ENCODE results near the gene TLR10.

TLR10 gene, protein sequence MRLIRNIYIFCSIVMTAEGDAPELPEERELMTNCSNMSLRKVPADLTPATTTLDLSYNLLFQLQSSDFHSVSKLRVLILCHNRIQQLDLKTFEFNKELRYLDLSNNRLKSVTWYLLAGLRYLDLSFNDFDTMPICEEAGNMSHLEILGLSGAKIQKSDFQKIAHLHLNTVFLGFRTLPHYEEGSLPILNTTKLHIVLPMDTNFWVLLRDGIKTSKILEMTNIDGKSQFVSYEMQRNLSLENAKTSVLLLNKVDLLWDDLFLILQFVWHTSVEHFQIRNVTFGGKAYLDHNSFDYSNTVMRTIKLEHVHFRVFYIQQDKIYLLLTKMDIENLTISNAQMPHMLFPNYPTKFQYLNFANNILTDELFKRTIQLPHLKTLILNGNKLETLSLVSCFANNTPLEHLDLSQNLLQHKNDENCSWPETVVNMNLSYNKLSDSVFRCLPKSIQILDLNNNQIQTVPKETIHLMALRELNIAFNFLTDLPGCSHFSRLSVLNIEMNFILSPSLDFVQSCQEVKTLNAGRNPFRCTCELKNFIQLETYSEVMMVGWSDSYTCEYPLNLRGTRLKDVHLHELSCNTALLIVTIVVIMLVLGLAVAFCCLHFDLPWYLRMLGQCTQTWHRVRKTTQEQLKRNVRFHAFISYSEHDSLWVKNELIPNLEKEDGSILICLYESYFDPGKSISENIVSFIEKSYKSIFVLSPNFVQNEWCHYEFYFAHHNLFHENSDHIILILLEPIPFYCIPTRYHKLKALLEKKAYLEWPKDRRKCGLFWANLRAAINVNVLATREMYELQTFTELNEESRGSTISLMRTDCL

DNA sequence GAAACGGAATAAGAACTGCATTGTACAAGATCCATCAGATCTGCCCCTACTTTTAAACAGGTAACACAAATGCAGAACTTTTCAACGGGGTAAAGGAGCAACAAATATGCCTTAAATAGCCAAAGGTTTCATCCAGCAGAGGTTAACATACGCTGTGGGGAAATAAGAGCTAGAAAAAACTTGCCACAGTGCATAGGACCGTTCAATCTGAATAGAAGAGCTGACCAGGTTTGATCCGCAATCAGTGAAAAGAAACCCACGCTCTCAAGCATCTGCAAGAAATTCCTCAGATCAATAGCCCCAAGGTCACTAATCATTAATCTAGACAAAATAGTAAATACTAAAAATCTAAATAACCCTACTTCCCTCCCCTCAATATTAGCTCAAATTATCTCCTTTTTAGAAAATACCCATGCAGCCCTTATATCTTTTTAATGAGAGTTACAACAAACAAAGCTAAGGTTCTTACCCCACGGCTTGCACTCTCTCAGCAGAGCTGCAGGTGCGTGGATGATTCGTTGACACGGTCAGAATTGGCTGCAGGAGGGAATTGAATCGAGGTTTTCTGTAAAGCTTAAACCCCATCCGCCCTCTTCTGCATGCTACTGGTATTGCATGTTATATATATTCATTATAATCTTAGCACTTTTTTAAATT lies at the start of gene TLR10:
Gene TLR10 (minus strand): TSS at position 539 of the 657 bp plus-strand sequence. CDS start 7,400 bp downstream, outside the sequence.
- H2AFZ ChIP-seq (ENCODE audit: low read depth), result no peak within 1 kb of the TSS
- H3K4me2 ChIP-seq, result no peak within 1 kb of the TSS
- no peak within 1 kb of the TSS for H3K27ac ChIP-seq
- TF ChIP-seq, protein P1, sequence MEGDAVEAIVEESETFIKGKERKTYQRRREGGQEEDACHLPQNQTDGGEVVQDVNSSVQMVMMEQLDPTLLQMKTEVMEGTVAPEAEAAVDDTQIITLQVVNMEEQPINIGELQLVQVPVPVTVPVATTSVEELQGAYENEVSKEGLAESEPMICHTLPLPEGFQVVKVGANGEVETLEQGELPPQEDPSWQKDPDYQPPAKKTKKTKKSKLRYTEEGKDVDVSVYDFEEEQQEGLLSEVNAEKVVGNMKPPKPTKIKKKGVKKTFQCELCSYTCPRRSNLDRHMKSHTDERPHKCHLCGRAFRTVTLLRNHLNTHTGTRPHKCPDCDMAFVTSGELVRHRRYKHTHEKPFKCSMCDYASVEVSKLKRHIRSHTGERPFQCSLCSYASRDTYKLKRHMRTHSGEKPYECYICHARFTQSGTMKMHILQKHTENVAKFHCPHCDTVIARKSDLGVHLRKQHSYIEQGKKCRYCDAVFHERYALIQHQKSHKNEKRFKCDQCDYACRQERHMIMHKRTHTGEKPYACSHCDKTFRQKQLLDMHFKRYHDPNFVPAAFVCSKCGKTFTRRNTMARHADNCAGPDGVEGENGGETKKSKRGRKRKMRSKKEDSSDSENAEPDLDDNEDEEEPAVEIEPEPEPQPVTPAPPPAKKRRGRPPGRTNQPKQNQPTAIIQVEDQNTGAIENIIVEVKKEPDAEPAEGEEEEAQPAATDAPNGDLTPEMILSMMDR (conservative IDR thresholded peaks at IDR 0.05; ENCODE audit: low read depth, low read length), result peak; percentile 16; the same call in 1 of the 2 replicates
- no peaks in the 10 kb centered on the region for H3K36me3 ChIP-seq (ENCODE audit: insufficient read depth)
- no peaks in the 10 kb centered on the region for H3K79me2 ChIP-seq (ENCODE audit: insufficient read depth, low read depth)
- no peaks in the 10 kb centered on the region for H3K4me1 ChIP-seq (ENCODE audit: low read depth, poor library complexity, severe bottlenecking)
- H3K9ac ChIP-seq, result no peak within 1 kb of the TSS
- H4K20me1 ChIP-seq (ENCODE audit: insufficient read depth), result no peaks in the 10 kb centered on the region
- no peak within 1 kb of the TSS for H3K4me3 ChIP-seq (IDR thresholded peaks at IDR 0.05; ENCODE audit: insufficient read depth, low read depth, low read length)
- H3K27me3 ChIP-seq (ENCODE audit: insufficient read depth, low read depth), result no peaks in the 10 kb centered on the region

DNA sequence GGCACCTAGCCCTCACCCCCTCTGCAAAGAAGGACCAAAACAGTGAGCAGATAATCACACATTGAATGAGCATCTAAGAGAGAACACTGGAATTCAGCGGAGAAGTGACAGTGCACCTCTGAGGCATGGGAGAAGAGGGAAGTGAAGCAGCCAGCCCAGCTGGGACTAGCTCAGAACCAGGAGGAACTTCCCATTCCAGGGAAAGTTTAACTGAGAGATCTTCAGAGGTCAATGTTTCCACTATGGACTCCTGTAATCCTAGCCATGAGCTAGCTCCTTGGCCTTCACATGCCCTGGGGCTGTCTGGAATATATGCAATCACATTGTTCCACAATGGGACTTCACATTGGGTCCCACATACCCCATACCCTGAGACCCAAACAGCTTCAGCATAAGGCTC lies 49.4 kb upstream of the TLR10 start:
- no peak overlapping the region for H3K9ac ChIP-seq
- H3K4me1 ChIP-seq (ENCODE audit: low read depth, poor library complexity, severe bottlenecking), result no peaks in the 10 kb centered on the region
- H3K27me3 ChIP-seq (ENCODE audit: insufficient read depth, low read depth), result no peaks in the 10 kb centered on the region
- TF ChIP-seq, protein P1 (conservative IDR thresholded peaks at IDR 0.05; ENCODE audit: low read depth, low read length), result no peak
- H3K4me2 ChIP-seq, result no peak overlapping the region
- no peaks in the 10 kb centered on the region for H3K36me3 ChIP-seq (ENCODE audit: insufficient read depth)
- H3K79me2 ChIP-seq (ENCODE audit: insufficient read depth, low read depth), result no peaks in the 10 kb centered on the region
- no peaks in the 10 kb centered on the region for H4K20me1 ChIP-seq (ENCODE audit: insufficient read depth)
- H3K27ac ChIP-seq, result no peak overlapping the region
- no peak overlapping the region for H2AFZ ChIP-seq (ENCODE audit: low read depth)
- no peak overlapping the region for H3K4me3 ChIP-seq (IDR thresholded peaks at IDR 0.05; ENCODE audit: insufficient read depth, low read depth, low read length)

DNA sequence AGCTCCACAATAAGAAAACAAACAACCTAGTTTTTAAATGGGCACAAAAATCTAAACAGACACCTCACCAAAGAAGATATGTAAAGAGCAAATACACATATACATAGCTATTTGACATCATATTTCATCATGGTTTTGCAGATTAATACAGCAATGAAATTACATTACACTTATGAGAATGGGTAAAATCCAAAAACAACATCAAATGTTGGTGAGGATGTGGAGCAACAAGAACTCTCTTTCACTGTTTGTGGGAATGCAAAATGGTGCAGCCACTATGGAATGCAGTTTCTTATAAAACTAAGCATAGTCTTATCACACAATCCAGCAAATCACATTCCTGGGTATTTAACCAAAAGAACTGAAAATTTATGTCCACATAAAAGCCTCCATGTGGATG lies 48.9 kb upstream of the TLR10 start:
- Histone ChIP-seq H3K4me3 (IDR thresholded peaks at IDR 0.05; ENCODE audit: insufficient read depth, low read depth, low read length) (no peak overlapping the region), H3K9ac (no peak overlapping the region), H3K27me3 (ENCODE audit: insufficient read depth, low read depth) (no peaks in the 10 kb centered on the region), H3K27ac (no peak overlapping the region), H3K4me1 (ENCODE audit: low read depth, poor library complexity, severe bottlenecking) (no peaks in the 10 kb centered on the region), H3K36me3 (ENCODE audit: insufficient read depth) (no peaks in the 10 kb centered on the region), H2AFZ (ENCODE audit: low read depth) (no peak overlapping the region), H3K79me2 (ENCODE audit: insufficient read depth, low read depth) (no peaks in the 10 kb centered on the region), H4K20me1 (ENCODE audit: insufficient read depth) (no peaks in the 10 kb centered on the region), H3K4me2 (no peak overlapping the region)
- TF ChIP-seq, protein P1 (conservative IDR thresholded peaks at IDR 0.05; ENCODE audit: low read depth, low read length), result no peak

DNA sequence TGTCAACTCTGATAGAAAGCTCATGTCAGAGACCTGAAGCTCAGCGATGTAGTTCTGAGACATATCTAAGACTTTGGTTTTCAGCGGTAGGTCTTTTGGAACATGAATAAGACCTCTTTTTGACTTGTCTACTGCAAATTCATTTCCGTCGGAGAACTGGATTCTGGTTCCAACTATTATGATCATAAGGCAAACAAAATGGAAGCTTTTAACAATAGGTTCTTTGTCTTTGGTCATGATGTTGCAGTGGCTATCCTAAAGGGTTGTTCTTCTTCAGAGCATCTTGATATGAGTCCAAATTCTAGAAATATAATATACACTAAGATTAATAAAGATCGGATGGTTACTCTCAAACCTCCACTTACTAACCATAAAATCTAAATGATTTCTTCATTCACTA lies 46.4 kb upstream of the TLR10 start:
- Histone ChIP-seq H3K27me3 (ENCODE audit: insufficient read depth, low read depth) (no peaks in the 10 kb centered on the region), H3K79me2 (ENCODE audit: insufficient read depth, low read depth) (no peaks in the 10 kb centered on the region), H3K9ac (no peak overlapping the region), H2AFZ (ENCODE audit: low read depth) (no peak overlapping the region), H3K36me3 (ENCODE audit: insufficient read depth) (no peaks in the 10 kb centered on the region), H3K4me3 (IDR thresholded peaks at IDR 0.05; ENCODE audit: insufficient read depth, low read depth, low read length) (no peak overlapping the region), H3K4me1 (ENCODE audit: low read depth, poor library complexity, severe bottlenecking) (no peaks in the 10 kb centered on the region), H3K27ac (no peak overlapping the region), H4K20me1 (ENCODE audit: insufficient read depth) (no peaks in the 10 kb centered on the region), H3K4me2 (no peak overlapping the region)
- TF ChIP-seq, protein P1 (conservative IDR thresholded peaks at IDR 0.05; ENCODE audit: low read depth, low read length), result no peak

Measured in KMS-11 (cell line).